Measurements from ENCODE around the gene SMARCAD1. TPM values are rescaled to one million over a fixed set of nuclear protein-coding genes. Genes with fewer than 3 reads are reported as not detected.

SMARCAD1 gene
- total RNA-seq, 1 experiment from 2014 or later, result 57.1 TPM

DNA sequence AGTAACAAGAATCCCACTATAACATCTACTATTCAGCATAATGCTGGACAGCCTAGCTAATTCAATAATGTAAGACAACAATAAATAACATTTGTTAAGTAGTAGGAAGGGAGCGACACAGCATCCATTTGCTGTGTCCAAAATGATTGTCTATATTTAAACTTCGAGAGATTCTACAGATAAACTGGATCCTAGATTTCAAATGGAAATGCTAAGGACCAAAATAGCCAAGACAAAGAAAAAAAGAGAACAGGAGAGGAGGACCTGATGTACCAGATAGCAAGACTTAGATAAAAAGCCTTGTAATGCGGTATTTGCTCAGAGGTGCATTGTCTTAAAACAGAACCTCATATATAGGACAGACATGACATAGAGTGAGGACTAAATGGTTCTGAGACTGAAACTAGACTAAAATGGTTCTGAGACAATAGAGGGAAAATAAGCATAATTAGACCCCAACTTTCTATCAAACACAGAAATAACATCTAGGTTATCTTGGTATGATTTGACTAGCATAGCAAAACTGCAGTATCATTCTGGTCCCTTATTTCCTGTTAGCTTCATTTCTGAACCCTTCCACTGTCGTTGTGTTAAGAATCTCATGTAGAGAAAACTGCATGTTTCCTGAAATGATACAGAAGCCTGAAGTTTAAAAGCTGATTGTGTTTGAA lies 131.2 kb downstream of the SMARCAD1 start:
- no peaks in the 10 kb centered on the region for H3K9me3 Mint-ChIP-seq
- Histone ChIP-seq H4K8ac (replicated peaks; ENCODE audit: insufficient read length, low read depth, low read length) (no peak overlapping the region), H3K4ac (ENCODE audit: low read depth, low read length) (no peak overlapping the region), H3K9me3 (ENCODE audit: control insufficient read depth, low read depth, low read length) (no peaks in the 10 kb centered on the region), H2BK120ac (ENCODE audit: low read depth, low read length, poor library complexity, severe bottlenecking) (no peak overlapping the region), H2BK5ac (ENCODE audit: insufficient read length, low read length) (no peak overlapping the region), H3K27me3 (ENCODE audit: insufficient read depth, low read length) (no peaks in the 10 kb centered on the region), H4K5ac (ENCODE audit: insufficient read length, low read depth, low read length) (no peak overlapping the region), H3K23me2 (ENCODE audit: insufficient read length, low read depth, low read length, poor library complexity, severe bottlenecking) (no peaks in the 10 kb centered on the region), H3K18ac (ENCODE audit: insufficient read length, low read depth, low read length) (no peak overlapping the region), H3K4me1 (ENCODE audit: insufficient read depth, low read length) (no peaks in the 10 kb centered on the region), H4K20me1 (ENCODE audit: control insufficient read depth, insufficient read depth, insufficient read length) (no peaks in the 10 kb centered on the region), H3K56ac (ENCODE audit: insufficient read length, low read depth, low read length) (no peak overlapping the region), H3K27ac (ENCODE audit: insufficient read length, low read depth, low read length) (no peak overlapping the region), H2AFZ (ENCODE audit: low read length) (no peak overlapping the region), H3T11ph (ENCODE audit: low read length) (no peak overlapping the region), H2BK20ac (ENCODE audit: low read depth, low read length, poor library complexity, severe bottlenecking) (no peak overlapping the region), H3K14ac (ENCODE audit: insufficient read depth, low read length) (no peak overlapping the region), H3K9ac (ENCODE audit: extremely low read depth, insufficient read length, low read length) (no peak overlapping the region), H2BK15ac (ENCODE audit: low read depth, low read length) (no peak overlapping the region), H4K91ac (ENCODE audit: insufficient read length, low read depth, low read length) (no peak overlapping the region), H3K23ac (ENCODE audit: insufficient read length, low read depth, low read length) (no peak overlapping the region), H3K79me1 (ENCODE audit: insufficient read depth, low read depth, low read length, poor library complexity, severe bottlenecking) (no peaks in the 10 kb centered on the region), H2BK12ac (ENCODE audit: insufficient read length, low read depth, low read length) (no peak overlapping the region), H3K79me2 (ENCODE audit: insufficient read depth, low read length) (no peaks in the 10 kb centered on the region), H2AK5ac (ENCODE audit: insufficient read length, low read length) (no peak overlapping the region), H3K4me2 (ENCODE audit: insufficient read depth, insufficient read length, low read length) (no peak overlapping the region)
- H3K4me3 Mint-ChIP-seq, result no peak overlapping the region
- H3K27ac Mint-ChIP-seq, result no peak overlapping the region
- no peak for DNase-seq
- H3K27me3 Mint-ChIP-seq (ENCODE audit: low read depth), result no peaks in the 10 kb centered on the region
- H3K4me1 Mint-ChIP-seq, result peaks cover 0 to 8% of the 10 kb centered on the region in 2 experiments; a peak in 2 of 4 replicates
- WGBS (ENCODE audit: extremely low coverage, insufficient read length, low lambda C conversion rate), result no CpG with 5 or more reads among the region's 4 CpGs
- no peaks in the 10 kb centered on the region for H3K36me3 Mint-ChIP-seq (ENCODE audit: insufficient read depth in 1 of 3, low read depth in 3 of 3)
- TF ChIP-seq, protein P1, sequence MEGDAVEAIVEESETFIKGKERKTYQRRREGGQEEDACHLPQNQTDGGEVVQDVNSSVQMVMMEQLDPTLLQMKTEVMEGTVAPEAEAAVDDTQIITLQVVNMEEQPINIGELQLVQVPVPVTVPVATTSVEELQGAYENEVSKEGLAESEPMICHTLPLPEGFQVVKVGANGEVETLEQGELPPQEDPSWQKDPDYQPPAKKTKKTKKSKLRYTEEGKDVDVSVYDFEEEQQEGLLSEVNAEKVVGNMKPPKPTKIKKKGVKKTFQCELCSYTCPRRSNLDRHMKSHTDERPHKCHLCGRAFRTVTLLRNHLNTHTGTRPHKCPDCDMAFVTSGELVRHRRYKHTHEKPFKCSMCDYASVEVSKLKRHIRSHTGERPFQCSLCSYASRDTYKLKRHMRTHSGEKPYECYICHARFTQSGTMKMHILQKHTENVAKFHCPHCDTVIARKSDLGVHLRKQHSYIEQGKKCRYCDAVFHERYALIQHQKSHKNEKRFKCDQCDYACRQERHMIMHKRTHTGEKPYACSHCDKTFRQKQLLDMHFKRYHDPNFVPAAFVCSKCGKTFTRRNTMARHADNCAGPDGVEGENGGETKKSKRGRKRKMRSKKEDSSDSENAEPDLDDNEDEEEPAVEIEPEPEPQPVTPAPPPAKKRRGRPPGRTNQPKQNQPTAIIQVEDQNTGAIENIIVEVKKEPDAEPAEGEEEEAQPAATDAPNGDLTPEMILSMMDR (conservative IDR thresholded peaks at IDR 0.05), result no peak
